ENCODE data around the gene TMEM132C. TPM values are rescaled to one million over a fixed set of nuclear protein-coding genes. Genes with fewer than 3 reads are reported as not detected.

TMEM132C gene
- total and polyA plus RNA-seq, 2 of the 13 experiments (the other 11 are each of a cell fraction or from before 2014, with no cell fraction given) = not detected

DNA sequence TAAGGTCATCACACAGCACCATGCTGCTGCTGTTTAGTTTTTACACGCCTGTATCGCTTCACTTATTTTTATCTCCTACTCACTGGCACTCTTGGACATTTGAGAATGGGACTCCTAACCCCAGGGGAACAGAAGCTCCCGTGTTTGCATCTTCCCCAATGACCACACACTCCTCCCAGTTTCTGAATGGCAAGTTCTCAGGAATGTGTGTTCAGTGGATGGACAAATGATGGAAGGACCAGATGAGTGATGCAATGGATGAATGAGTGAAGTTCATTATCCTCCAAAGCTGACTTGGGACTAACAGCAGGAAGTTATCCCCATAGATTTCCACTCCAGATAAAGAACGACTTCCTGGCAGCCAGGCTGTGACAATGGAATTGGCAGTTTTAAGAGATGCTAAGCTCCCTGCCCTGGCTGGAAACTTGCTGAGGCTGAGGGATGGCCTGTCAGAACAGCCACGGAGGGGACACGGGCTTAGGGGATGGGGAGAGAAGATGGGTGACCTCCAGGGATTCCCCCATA, 325.3 kb downstream of the TMEM132C start:
- no peak overlapping the region for H3K27ac ChIP-seq (ENCODE audit: extremely low read length, insufficient read depth, low read length)

More for the DNA sequence above, 325.3 kb downstream of the TMEM132C start:
- Histone ChIP-seq H3K9ac (ENCODE audit: insufficient read depth, low read depth, low read length) (no peak overlapping the region), H3K27me3 (ENCODE audit: control insufficient read depth in 1 of 2, insufficient read depth in 2 of 2, low read length in 2 of 2) (peaks cover 0 to 3% of the 10 kb centered on the region in 2 experiments; a peak in 1 of 5 replicates), H3K36me3 (replicated peaks in 1 of 2; ENCODE audit: control insufficient read depth in 1 of 2, insufficient read depth in 2 of 2, low read length in 2 of 2) (no peaks in the 10 kb centered on the region), H3K79me2 (ENCODE audit: insufficient read depth, low read length) (no peaks in the 10 kb centered on the region), H3K4me1 (ENCODE audit: insufficient read depth, low read length) (no peaks in the 10 kb centered on the region), H4K20me1 (ENCODE audit: insufficient read depth, low read length) (no peaks in the 10 kb centered on the region), H3K4me2 (ENCODE audit: low read depth, low read length) (no peak overlapping the region), H3K4me3 (replicated peaks in 1 of 3; ENCODE audit: insufficient read depth in 1 of 3, low read depth in 2 of 3, low read length in 3 of 3) (no peak overlapping the region), H3K9me3 (ENCODE audit: low read length) (no peaks in the 10 kb centered on the region), H2AFZ (ENCODE audit: low read length) (no peak overlapping the region)
- FAIRE-seq (no peak), ATAC-seq (no peak), DNase-seq (ENCODE audit: low spot score) (no peak)
- in situ Hi-C loops (cut with HindIII; ENCODE audit: extremely low pct_ligation_motif_present, low pct_unique_long_range_greater_than_20kb) (no loop called here), intact Hi-C loops (cut with micrococcal nuclease; ENCODE audit: unreplicated experiment) (no loop called here)
- 15% methylated on average over 4 of the region's 6 CpGs for whole genome bisulfite sequencing (ENCODE audit: low lambda C conversion rate)
- ChIA-PET POLR2A (no interaction called here), CTCF (ENCODE audit: low intra/inter-chr PET ratio, low total read pairs) (no interaction called here)
- no TSS peak for BruUV-seq (replicated peaks)
- TF ChIP-seq RNF2 (conservative IDR thresholded peaks at IDR 0.05; ENCODE audit: low read depth) (no peak), CCAR2 (optimal IDR thresholded peaks at IDR 0.05; ENCODE audit: low read depth, low read length) (no peak), TSC22D2 (CRISPR knock-in tag; IDR thresholded peaks at IDR 0.05; ENCODE audit: borderline replicate concordance) (no peak), JDP2 (CRISPR knock-in tag; IDR thresholded peaks at IDR 0.05; ENCODE audit: borderline replicate concordance) (no peak), ZNF160 (CRISPR knock-in tag; IDR thresholded peaks at IDR 0.05) (no peak), ZNF776 (CRISPR knock-in tag; IDR thresholded peaks at IDR 0.05) (no peak), POLR2A (IDR thresholded peaks at IDR 0.05; ENCODE audit: insufficient read depth in 1 of 2, low read depth in 2 of 2, low read length in 2 of 2) (no peak), HNRNPL (IDR thresholded peaks at IDR 0.05; ENCODE audit: low read depth, low read length) (no peak), YEATS4 (CRISPR knock-in tag; IDR thresholded peaks at IDR 0.05; ENCODE audit: borderline replicate concordance) (no peak), NKX3-1 (CRISPR knock-in tag; IDR thresholded peaks at IDR 0.05) (no peak)
- TF ChIP-seq, protein P1, sequence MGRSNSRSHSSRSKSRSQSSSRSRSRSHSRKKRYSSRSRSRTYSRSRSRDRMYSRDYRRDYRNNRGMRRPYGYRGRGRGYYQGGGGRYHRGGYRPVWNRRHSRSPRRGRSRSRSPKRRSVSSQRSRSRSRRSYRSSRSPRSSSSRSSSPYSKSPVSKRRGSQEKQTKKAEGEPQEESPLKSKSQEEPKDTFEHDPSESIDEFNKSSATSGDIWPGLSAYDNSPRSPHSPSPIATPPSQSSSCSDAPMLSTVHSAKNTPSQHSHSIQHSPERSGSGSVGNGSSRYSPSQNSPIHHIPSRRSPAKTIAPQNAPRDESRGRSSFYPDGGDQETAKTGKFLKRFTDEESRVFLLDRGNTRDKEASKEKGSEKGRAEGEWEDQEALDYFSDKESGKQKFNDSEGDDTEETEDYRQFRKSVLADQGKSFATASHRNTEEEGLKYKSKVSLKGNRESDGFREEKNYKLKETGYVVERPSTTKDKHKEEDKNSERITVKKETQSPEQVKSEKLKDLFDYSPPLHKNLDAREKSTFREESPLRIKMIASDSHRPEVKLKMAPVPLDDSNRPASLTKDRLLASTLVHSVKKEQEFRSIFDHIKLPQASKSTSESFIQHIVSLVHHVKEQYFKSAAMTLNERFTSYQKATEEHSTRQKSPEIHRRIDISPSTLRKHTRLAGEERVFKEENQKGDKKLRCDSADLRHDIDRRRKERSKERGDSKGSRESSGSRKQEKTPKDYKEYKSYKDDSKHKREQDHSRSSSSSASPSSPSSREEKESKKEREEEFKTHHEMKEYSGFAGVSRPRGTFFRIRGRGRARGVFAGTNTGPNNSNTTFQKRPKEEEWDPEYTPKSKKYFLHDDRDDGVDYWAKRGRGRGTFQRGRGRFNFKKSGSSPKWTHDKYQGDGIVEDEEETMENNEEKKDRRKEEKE (IDR thresholded peaks at IDR 0.05) = no peak
